Upper lobe of left lung (tissue), 6 donors: ENCODE measurements around the gene DNHD1. TPM values are rescaled to one million over a fixed set of nuclear protein-coding genes. Genes with fewer than 3 reads are reported as not detected.

Experiments
- ATAC-seq, 2 donors: fragments of 200-7000 bp; cut with Tn5 transposase; one replicate each; pipeline ENCODE4 v1.9.1; 2022; ENCODE audit warnings: mild to moderate bottlenecking in 2 of 2, moderate library complexity in 2 of 2; ENCODE audit not compliant: low FRiP score in 2 of 2
- DNase-seq, 2 donors: peaks; one replicate each; pipeline ENCODE4 v3.0.0-alpha.2; 2019 to 2020
- H3K27ac ChIP-seq, 4 donors: fragments of 200-600 bp; sonication (generic); one replicate each; pipeline ENCODE4 v1.5.1; 2016 to 2019
- H3K27me3 ChIP-seq, 4 donors: fragments of 200-600 bp; sonication (generic); one replicate each; pipeline ENCODE4 v1.5.1; 2017 to 2019
- H3K36me3 ChIP-seq, 4 donors: fragments of 200-600 bp; sonication (generic); one replicate each; pipeline ENCODE4 v1.5.1; 2016 to 2019
- H3K4me1 ChIP-seq, 4 donors: fragments of 200-600 bp; sonication (generic); one replicate each; pipeline ENCODE4 v1.5.1; 2018 to 2019
- H3K4me3 ChIP-seq, 4 donors: fragments of 200-600 bp; sonication (generic); one replicate each; pipeline ENCODE4 v1.5.1; 2017 to 2019; ENCODE audit warnings: mild to moderate bottlenecking in 2 of 4, moderate library complexity in 1 of 4
- H3K9me3 ChIP-seq, 4 donors: fragments of 200-600 bp; sonication (generic); one replicate each; pipeline ENCODE4 v1.5.1; 2018 to 2019
- CTCF ChIP-seq, 6 experiments: fragments of 450-650 bp in 4 of 6; fragments of 200-600 bp in 2 of 6; sonication (generic) in 2 of 6; IDR thresholded peaks; one replicate each; pipeline ENCODE4 v1.5.1; 2016 to 2019; ENCODE audit warnings: antibody characterized with exemption in 6 of 6
- EP300 ChIP-seq, 4 donors: sonication (generic); formaldehyde crosslinking; IDR thresholded peaks; one replicate each; pipeline ENCODE4 v1.5.1; 2017; ENCODE audit warnings: antibody characterized with exemption in 4 of 4, control low read depth in 2 of 4
- POLR2A ChIP-seq, 4 donors: fragments of 450-650 bp; IDR thresholded peaks; one replicate each; pipeline ENCODE4 v1.5.1; 2016 to 2017; ENCODE audit warnings: antibody characterized with exemption in 4 of 4, mild to moderate bottlenecking in 2 of 4
- POLR2AphosphoS5 ChIP-seq, 2 donors: sonication (generic); formaldehyde crosslinking; IDR thresholded peaks; one replicate each; pipeline ENCODE4 v1.5.1; 2017; ENCODE audit warnings: antibody characterized with exemption in 2 of 2
- WGBS, 2 donors: methylation state at CpG; one replicate each; pipeline ENCODE4 v1.1.5; 2017 to 2018; 5-methylcytosine and 5-hydroxymethylcytosine counted together
- total RNA-seq, 6 donors: library from RNA; depleted of rRNA in 4 of 6; stranded (reverse); fragments of >200 nt in 4 of 6; gene quantifications; one replicate each; pipeline versions ENCODE4 v1.1.0 to v1.2.1, GENCODE V29; 2016 to 2021
- donor health status: DM: no; HTN: no; CAD: no; lungs with moderate emphysema.
- donor health status: DM: no; HTN: yes; CAD: no; lungs with severe emphysema.

DNHD1 gene
- total RNA-seq, 6 donors from 2014 or later = 10.5 to 79.6 (median 21.6) TPM

- H3K4me3 ChIP-seq = peak overlapping the region; percentile 67 to 97 (median 85)
- H3K27me3 ChIP-seq = no peaks in the 10 kb centered on the region
- DNase-seq (no peak), ATAC-seq (no peak)
- peaks cover 37 to 54% (median 45%) of the 10 kb centered on the region in 4 donors for H3K4me1 ChIP-seq
- H3K36me3 ChIP-seq = peaks cover 30 to 68% (median 50%) of the 10 kb centered on the region in 4 donors
- no peak for TF ChIP-seq POLR2AphosphoS5 (IDR thresholded peaks at IDR 0.05)
- TF ChIP-seq CTCF (IDR thresholded peaks at IDR 0.05) = peak in 1 of 6 experiments; percentile 34
- no CpG with 5 or more reads among the region's 36 CpGs for WGBS, 2 donors
- no peaks in the 10 kb centered on the region for H3K9me3 ChIP-seq
- peak overlapping the region; percentile 94 to 100 (median 99) for H3K27ac ChIP-seq
Observed at GRCh38 chr11:6611963-6612212, 114.8 kb downstream of the DNHD1 start.

GRCh38 chr11:6612213-6613041 lies 115.3 kb downstream of the DNHD1 start, which contains the start of gene TAF10:
TSS of gene TAF10 (minus strand) at chr11:6612216. CDS start at chr11:6612189, 27 bp downstream.
- H3K4me1 ChIP-seq = peaks cover 33 to 54% (median 46%) of the 10 kb centered on the region in 4 donors
- no peaks in the 10 kb centered on the region for H3K9me3 ChIP-seq
- H3K36me3 ChIP-seq = peaks cover 30 to 68% (median 50%) of the 10 kb centered on the region in 4 donors
- DNase-seq (peak; percentile 99), ATAC-seq (peak; percentile 97)
- TF ChIP-seq EP300 (IDR thresholded peaks at IDR 0.05) (peak in 1 of 4 donors; percentile 83), POLR2AphosphoS5 (IDR thresholded peaks at IDR 0.05) (peak; percentile 98 to 99), POLR2A (IDR thresholded peaks at IDR 0.05) (peak; percentile 47 to 99 (median 94)), CTCF (IDR thresholded peaks at IDR 0.05) (peak; percentile 14 to 57 (median 42))
- 0 to 1% methylated on average over 14 to 37 of the region's 51 CpGs for WGBS, 2 donors
- H3K27me3 ChIP-seq = no peaks in the 10 kb centered on the region
- peak within 1 kb of the TSS; percentile 94 to 100 (median 99) for H3K27ac ChIP-seq
- peak within 1 kb of the TSS; percentile 67 to 97 (median 85) for H3K4me3 ChIP-seq

GRCh38 chr11:6613496-6613895 lies 116.4 kb downstream of the DNHD1 start:
- peaks cover 25 to 58% (median 42%) of the 10 kb centered on the region in 4 donors for H3K36me3 ChIP-seq
- ATAC-seq (no peak), DNase-seq (no peak)
- 95% methylated on average over 3 of the region's 3 CpGs for WGBS, 2 donors
- no peaks in the 10 kb centered on the region for H3K9me3 ChIP-seq
- H3K4me1 ChIP-seq = peaks cover 33 to 55% (median 46%) of the 10 kb centered on the region in 4 donors
- H3K4me3 ChIP-seq = peak overlapping the region in 1 of 4 donors; percentile 67
- H3K27me3 ChIP-seq = no peaks in the 10 kb centered on the region
- TF ChIP-seq EP300 (IDR thresholded peaks at IDR 0.05) (no peak), POLR2A (IDR thresholded peaks at IDR 0.05) (no peak), CTCF (IDR thresholded peaks at IDR 0.05) (no peak)
- peak overlapping the region; percentile 94 to 100 (median 99) for H3K27ac ChIP-seq

GRCh38 chr11:6614446-6614845 lies 117.4 kb downstream of the DNHD1 start:
- Histone ChIP-seq H3K27ac (peak overlapping the region in 1 of 4 donors; percentile 4), H3K4me3 (no peak overlapping the region), H3K27me3 (no peaks in the 10 kb centered on the region), H3K9me3 (no peaks in the 10 kb centered on the region), H3K4me1 (peaks cover 36 to 56% (median 44%) of the 10 kb centered on the region in 4 donors), H3K36me3 (peaks cover 16 to 48% (median 32%) of the 10 kb centered on the region in 4 donors)
- 85 to 90% methylated on average over 2 of the region's 2 CpGs for WGBS, 2 donors
- TF ChIP-seq POLR2A (IDR thresholded peaks at IDR 0.05) = no peak
- TF ChIP-seq EP300 (IDR thresholded peaks at IDR 0.05) = no peak
- no peak for TF ChIP-seq POLR2AphosphoS5 (IDR thresholded peaks at IDR 0.05)
- TF ChIP-seq CTCF (IDR thresholded peaks at IDR 0.05) = no peak
- ATAC-seq = no peak
- no peak for DNase-seq
